Measurements from ENCODE around the gene PARD3.

Gene PARD3

DNA sequence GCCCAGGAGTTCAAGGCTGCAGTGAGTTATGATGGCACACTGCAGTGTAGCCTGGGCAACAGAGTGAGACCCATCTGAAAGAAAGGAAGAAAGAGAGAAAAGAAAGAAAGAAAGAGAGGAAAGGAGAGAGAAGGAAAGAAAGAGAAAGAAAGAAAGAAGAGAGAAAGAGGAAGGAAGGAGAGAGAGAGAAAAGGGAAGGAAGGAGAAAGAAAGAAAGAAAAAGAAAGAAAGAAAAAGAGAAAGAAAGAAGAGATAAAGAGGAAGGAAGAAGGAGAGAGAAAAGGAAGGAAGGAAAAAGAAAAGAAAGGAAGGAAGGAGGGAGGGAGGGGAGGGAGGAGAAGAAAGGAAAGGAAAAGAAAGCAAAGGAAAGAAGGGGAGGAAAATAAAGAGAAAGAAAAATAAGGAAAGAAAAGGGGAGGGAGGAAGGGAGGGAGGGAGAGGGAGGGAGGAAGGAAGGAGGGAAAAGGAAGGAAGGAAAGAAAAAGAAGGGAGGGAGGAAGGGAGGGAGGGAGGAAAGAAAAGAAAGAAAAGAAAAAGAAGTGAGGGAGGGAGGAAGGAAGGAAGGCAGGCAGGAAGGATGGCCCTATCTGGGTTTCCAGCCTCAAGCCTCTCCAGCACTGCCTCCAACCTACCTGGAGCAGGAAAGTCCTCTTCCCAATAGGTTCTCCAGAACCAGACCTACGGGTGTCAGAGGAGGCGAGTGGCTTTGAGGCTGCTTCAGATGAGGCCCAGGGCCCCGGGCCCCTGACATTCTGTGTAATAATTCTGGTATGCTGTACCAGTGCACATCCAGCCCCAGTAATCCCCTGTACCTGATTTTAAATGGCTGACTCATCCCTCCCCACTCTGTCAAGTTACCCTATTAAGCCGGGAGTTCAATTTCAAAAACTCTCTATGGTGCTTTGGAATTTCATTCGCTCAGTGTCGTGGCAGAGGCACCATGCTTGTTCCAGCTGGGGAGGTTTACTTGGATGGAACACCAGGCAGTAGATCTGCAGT is 6.8 kb upstream of the PARD3 start:
- DNase-seq, result no peak

DNA sequence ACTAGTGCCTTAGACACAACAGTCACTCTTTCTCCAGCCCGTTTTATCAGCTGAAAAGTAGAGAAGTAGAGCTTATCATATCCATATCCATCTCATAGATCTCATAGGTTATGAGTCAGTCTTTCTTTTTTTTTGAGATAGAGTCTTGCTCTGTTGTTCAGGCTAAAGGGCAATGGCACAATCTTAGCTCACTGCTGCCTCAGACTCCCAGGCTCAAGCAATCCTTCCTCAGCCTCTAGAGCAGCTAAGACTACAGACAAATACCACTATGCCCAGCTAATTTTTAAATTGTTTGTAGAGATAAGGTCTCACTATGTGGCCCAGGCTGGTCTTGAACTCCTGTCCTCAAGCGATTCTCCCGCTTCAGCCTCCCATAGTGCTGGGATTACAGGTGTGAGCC is 2.5 kb upstream of the PARD3 start:
- no peak for DNase-seq

DNA sequence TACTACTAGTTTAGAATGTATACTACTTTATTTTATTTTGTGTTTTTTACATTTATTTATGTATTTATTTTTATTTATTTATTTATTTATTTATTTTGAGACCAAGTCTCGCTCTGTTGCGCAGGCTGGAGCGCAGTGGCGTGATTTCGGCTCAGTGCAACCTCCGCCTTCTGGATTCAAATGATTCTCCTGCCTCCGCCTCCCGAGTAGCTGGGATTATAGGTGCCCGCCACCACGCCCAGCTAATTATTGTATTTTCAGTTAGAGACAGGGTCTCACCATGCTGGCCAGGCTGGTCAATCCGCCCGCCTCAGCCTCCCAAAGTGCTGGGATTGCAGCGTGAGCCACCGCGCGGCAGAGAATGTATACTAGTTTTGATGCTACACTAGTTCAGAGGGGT is 2.0 kb upstream of the PARD3 start:
- DNase-seq, result no peak

DNA sequence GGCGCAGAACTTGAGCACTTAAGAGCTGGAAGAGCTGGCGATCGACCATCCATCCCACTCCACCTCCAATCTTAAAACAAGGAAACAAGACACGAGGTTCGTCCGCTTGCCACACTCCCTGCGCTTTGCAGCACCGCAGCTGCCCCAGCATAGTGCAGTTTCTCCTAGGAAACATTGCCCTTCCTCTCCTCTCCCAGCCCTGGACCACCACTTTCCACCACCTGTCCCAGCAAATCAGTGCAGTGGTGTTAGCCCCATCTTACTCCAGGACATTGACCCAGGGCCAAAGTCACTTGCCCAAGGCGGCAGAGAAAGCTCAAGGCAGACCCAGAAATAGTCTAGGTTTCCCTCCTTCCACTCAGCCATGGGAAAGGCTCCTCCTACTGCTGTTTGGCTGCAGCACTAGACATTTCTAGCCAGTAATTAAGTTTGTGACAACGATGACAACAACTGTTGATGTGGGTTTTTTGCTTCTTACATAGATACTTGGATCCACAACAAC is 1.5 kb upstream of the PARD3 start:
- no peak for DNase-seq

DNA sequence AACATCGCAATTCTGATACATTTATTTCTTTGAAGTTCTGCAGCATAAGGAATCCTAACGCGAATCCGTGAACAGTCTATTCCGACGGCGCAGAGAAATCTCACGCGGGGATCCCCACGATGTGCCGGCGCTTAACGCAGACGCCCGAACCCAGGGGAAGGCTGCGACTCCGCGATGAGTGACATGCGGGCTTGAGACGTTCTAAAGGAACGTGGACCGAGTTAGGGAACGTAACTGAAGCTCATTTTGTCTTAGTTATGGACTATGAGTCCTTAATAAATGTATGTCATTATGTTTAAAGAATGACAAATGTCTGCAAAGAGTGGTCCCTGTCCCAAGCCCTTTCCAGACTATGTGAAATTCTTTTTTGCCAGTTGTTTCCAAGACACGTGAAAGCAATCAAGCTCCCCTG is 995 bp upstream of the PARD3 start:
- DNase-seq, result no peak

DNA sequence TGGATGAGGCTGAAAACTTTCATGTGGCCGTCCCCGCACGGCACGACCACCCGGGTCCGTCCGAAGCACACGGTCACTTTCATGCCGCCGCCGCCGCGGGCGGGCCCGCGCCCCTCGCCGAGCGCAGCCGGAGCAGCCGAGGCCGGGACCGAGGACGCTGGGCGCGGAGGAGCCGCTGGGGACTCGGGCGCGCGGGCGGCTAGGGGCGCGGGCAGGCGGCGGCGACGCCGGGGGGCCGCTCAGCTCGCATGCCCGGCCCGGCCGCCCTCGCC is 247 bp downstream of the PARD3 start:
- no peak for DNase-seq

DNA sequence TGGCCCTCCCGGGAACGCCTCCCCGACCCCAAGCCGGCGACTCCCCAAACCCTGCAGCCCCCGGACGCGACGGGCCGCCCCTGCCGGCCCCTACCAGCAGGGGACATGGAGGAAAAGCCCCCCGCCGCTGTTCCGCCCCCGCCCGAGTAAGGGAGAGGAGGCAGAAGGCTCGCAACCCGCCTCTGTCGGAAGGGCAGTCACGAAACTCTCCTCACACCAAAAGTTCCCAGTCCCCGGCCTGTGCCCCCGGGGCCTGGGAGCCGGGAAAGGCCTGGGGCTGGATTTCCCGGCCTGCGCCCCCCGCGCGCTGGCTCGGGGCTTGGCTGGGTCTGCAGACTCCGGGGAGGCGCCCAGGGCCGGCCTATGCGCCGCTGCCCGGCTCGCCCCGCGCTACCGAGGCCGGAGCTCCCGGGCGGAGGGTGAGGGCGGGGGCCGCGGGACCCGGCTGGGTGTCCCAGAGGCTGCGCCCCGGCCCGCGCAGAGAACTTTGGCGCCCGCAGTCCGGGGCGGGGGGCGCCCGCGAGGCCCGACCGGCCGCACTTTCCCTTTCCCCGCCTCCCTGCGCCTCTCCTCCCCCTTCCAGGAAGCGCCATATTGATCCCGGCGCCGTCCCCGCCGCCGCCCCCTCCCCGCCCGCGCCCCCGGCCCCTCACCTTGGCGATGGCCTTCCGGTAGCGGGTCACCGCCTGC is 728 bp downstream of the PARD3 start:
- DNase-seq, result no peak

DNA sequence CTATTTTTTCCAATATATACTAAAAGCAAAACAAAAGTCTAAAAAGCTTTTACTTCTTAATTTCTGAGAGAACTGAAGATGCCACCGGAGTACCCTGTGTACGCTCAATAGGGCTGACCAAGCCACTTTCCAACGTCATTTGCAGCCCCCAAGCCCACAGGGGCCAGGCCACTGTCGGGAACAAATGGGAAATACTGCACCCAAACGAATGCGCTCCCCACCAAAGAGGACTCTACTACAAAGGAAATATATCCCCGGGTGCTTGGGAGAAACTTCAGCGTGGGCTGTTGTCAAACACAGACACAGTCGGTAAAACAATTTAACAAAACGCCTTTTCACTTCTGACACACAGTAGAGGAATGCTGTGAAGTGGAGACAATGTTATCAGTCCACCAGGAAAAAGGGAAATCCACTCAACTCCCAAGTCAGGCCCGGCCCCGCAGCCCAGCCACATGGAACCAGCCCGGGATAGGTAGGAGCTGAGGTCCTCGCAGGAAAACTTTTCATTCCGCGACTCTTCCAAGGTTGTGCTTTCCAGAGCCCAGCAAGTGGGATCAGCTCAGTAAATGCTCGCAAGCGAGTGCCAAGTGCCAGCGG is 1.4 kb downstream of the PARD3 start:
- DNase-seq, result no peak

DNA sequence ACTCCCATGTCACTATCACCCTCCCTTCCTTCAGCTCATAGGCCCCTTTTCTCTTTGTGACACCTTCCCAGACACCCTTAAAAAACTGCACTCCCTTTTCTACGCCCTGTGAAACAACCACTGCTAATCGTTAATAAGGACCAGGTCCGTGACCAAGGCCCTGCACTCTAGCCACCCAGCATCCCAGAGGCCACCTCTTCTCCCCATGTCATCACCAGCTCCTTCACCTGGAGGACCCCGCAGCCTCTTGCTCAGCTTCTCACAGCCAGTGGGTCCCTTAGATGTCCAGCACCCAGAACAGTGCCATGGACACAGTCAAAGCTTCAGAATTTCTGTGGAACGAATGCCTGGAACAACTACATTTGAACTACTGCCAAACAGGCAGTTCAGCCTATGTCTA is 2.3 kb downstream of the PARD3 start:
- DNase-seq, result no peak

DNA sequence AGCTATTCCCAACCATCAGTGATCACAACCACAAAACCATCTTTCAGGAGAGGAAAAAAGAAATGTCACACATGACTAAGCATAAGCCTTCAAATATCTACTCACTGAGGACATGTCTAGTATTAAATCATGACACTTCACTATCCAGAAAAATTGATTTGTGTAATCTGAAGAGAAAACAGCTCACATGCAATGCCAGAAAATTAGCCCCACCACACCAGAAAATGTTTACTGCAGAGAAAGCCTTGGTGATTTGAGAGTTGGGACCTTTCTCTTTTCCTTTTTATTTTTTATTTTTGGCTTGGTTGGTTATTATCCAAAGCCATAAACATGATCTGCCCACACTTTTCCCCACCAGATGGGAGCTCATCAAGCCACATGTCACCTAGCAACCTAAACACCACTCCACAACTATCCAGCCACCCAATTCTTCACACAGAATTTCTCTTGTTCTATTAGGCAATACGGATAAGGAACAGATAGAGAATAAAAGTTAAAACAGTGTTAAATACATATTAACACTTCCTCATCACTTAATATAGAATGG is 3.1 kb downstream of the PARD3 start:
- no peak for DNase-seq

DNA sequence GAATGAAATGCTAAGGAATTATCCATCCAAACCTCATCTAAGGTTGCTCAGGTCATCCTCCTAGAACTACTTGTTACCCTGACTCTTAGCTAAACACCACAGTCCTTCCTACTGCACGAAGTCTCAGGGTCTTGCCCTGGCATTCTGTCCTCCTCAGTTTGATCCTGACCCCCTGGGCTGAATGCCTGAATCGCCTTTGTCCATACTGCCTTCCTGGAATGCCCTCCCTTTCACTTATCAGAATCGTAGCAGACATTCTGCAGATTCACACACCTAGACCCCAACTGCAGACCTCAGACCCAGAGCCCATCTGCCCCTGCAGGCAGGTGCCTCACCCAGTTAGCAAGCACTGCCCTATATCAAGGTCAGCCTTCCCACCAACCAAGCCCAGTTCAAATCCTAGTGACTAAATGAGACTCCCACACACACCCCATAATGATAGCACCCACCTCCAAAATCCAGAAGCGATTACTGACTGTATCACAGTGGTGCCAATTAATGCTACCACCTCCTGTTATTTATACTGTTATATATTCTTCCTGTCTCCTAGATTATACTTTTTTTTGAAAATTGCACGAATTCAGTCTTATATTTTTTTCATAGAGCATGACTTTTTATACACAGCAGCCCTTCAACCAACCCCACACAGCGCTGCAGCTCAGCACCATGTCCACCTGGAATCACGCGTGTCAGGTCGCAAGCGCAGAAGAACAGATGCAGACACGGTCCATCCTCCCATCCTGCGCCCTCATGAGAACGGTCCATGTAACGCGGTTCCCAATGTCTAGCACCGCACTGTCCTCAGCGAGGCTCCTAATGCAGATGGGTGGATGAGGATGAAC is 3.7 kb downstream of the PARD3 start:
- no peak for DNase-seq

DNA sequence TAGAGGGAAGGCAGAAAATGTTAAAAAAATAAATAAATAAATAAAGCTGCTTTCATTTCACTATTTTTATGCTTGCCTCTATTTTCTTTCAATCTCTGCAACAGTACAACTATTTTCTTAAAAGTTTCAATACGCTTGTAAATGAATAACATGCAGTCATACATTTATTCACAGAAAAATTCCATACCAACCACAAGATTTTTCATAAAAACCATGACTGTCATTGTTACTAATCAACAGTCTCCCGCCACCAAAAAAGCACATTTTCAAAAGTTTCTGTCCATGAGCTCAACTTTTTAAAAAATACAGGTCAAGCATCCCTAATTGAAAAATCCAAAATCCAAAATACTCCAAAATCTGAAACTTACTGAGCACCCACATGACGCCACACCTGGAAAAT is 5.3 kb downstream of the PARD3 start:
- no peak for DNase-seq

DNA sequence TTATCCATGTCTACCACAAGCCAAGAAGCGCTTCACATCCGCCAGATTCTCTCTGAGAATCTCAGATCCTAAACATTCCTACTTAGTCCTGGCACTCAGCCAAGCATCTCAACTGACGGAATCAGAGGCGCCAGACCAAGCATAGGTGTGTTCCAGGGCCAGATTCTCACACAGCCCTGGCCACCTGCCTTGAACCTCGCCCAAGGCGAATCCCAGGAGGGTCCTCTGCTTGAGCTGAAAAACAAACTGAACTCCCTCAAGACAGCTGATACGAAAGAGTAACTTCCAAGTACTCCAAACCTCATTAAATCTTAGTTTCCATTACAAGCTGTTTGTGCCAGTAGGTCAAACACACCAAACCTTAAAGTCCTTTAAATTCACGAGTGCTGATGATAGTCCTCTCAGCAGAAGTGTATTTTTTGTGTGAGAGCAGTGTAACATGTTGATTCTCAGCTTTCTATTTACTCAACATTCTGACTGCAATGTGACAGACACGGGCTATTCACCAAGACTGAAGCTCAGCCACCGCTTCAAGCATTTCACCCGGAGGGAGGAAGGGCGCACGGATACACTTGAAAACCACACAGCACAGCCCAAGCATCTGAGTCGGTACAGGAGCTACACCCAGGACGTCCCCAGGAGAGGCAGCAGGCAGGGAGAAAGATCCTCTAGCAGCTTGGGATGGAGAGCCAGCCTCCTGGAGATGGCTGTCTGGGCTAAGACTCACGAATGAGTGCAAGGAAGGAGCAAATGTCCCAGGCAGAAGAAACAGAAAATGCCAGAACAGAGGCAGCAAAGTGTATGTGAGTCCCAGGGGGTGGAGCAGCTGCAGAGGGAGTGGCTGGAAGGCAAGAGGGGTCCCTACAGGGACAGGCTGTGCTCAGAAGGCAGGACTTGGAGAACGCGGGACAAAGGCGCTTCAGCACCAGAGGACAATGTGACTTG is 6.0 kb downstream of the PARD3 start:
- DNase-seq, result no peak

DNA sequence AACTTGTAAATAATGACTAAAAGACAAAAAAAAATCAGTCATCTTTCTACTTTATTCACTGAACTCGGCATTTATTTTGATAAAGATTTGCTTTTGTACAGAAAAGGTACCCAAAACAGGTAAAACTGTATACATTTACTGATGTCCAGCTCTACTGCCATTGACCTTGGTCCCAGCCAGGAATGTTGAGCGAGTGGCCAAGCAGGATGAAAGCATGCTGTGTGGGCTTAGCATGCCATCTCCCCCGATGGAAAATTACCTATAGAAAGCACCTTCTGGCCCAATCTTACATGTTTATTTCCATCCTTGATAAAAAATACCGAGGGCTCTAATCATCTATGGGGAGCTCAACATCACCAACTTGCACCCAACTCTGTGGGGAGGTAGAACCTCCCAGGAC is 6.8 kb downstream of the PARD3 start:
- no peak for DNase-seq

DNA sequence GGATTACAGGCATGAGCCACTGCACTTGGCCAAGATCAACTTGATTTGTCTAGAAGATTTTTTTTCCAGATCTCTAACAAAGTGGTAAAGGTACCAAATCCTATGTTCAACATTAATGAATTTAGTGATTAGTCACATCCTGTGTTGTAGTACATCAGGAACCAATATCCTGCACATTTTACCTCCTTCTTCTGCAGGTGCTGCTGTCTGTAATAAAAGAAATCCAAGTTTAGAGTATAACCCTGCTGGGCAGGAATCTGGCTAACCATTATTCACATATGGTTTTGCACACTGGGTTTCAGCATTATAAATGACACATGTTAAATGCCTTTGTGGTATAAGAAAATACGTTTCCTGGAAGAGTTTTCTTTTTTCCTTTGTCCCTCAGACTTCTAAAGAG is 10.8 kb downstream of the PARD3 start:
- no peak for DNase-seq

DNA sequence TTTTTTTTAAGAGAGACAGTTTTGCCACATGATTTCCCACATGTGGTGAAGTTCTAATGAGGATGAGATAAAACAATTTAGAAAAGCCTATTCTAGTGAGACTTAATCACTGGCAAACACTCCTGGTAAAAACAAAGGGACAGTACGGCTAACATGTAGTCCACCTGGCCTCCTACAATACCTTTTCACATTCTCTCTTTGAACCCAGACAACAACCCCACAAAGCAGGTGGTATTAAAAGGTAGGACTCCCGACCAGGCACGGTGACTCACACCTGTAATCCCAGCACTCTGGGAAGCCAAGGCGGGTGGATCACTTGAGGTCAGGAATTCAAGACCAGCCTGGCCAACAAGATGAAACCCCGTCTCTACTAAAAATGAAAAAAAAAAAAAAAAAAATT is 12.4 kb downstream of the PARD3 start:
- DNase-seq, result no peak

DNA sequence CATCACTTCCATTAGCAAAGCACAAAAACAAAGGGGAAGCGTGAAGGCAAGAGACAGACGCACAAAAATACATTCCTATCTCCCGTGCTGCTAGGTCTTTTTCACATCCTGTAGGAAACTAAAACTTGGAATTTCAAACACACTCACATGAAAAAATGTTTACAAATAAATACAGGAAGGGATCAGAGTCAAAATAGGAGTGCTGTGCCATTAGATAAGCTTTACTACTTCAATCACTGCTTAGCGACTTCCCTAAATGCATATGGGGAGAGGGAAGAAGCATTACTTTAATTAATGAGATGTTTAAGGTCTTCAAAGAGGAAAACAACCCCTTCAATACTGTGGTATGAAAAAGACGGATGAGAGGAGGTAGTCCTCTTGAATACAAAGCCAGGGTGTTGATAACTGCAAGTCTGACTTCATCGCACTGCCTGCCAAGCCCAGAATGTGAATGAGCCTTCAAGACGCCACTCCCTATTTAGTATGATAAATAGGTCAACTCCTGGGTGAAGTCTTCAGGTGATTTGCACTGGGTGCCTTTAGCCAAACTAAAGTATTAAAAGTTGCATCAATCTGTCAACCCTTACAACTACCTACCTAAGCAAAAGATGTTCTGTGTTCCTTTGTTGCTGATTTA is 13.9 kb downstream of the PARD3 start:
- no peak for DNase-seq

DNA sequence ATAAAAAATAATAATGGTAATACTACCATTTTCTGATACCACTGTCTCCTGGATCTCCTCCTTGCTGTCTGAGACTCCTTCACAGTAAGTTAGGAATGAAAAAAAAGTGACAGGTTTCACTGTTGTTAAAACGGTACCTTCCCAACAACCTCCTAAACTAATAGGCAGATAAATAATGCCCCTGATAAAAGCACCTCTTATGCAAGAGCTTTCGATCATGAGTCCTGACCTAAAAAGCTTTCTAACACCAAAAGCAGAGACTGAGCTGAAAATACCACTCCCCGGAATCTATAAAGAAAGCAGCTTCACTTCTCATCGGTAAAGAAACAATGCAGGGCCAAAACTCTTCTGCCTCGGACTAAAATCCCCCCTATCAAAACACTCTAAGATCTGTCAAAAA is 14.5 kb downstream of the PARD3 start:
- DNase-seq, result no peak

DNA sequence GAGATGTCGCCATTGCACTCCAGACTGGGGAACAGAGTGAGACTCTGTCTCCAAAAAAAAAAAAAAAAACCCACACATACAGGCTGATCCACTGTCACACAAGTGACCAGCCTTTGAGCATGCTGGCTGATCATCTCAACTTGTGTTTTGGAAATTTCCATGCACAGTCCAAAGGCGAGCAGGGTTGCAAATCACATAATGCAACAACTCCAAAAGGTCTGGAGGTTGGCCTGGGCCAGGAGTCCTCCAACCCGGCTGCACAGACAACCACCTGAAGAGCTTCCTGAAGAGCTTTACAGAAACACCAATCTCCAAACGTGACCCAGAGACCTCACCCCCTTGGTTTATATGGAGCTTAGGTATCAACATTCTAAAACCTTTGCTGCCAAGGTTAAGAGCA is 16.4 kb downstream of the PARD3 start:
- DNase-seq, result no peak

DNA sequence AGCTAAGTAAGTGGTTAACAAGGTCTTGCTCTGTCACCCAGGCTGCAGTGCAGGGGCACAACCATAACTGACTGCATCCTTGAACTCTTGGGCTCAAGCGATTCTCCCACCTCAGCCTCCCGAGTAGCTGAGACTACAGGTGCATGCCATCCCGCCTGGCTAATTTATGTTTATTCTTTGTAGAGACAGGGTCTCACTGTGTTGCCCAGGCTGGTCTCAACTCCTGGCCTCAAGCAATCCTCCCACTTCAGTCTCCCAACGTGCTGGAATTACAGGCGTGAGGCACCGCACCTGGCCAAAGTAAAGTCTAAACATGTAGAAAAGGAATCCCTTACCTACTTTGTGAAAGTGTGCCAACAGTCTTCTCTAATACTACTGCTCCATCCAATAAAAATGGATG is 17.9 kb downstream of the PARD3 start:
- DNase-seq, result no peak

DNA sequence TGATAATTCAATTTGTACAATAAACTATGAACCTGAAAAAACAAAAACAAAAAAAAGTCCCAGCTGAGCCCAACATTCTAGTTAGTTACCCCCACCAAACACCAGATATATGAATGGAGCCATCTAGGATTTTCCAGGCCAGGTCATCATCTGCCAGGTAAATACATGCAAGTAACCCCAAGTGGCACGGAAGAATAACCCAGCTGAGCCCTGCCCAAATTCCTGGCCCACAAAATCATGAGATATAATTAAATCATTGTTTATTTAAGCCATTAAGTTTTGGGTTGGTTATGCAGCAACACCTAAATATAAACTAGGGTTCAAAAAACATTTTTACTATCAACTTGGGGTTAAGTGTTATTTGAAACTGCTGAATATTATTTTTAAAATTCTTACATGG is 19.0 kb downstream of the PARD3 start:
- DNase-seq, result no peak
